CD4-positive, alpha-beta T cell treated with Interleukin-6 for 4 hours (primary cell): ENCODE data around the gene TBX15.
"Not testable (repeated sequence)": the region's sequence is repeated elsewhere in the genome, so short reads cannot be mapped to it uniquely, and the experiment has no call there.

Experiments
- DNase-seq: peaks from one replicate; pipeline ENCODE4 v3.0.0-alpha.2; 2020; ENCODE audit warnings: mixed read lengths

Gene TBX15

GRCh38 chr1:118958140-118958539 lies 30.0 kb downstream of the TBX15 start:
- no peak for DNase-seq

- DNase-seq: not testable (repeated sequence)
Observed at GRCh38 chr1:118957579-118957978, 30.6 kb downstream of the TBX15 start.

- DNase-seq: no peak
Observed at GRCh38 chr1:118954301-118954905, 33.7 kb downstream of the TBX15 start.

GRCh38 chr1:118951270-118951936 lies 36.7 kb downstream of the TBX15 start:
- DNase-seq: no peak

- DNase-seq: no peak
Observed at GRCh38 chr1:118949315-118949714, 38.8 kb downstream of the TBX15 start.

- no peak for DNase-seq
Observed at GRCh38 chr1:118948846-118949245, 39.3 kb downstream of the TBX15 start.

GRCh38 chr1:118948351-118948750 lies 39.8 kb downstream of the TBX15 start:
- DNase-seq: no peak

- DNase-seq: no peak
Observed at GRCh38 chr1:118947790-118948189, 40.4 kb downstream of the TBX15 start.

- no peak for DNase-seq
Observed at GRCh38 chr1:118947003-118947765, 41.0 kb downstream of the TBX15 start.

GRCh38 chr1:118945489-118945888 lies 42.7 kb downstream of the TBX15 start:
- DNase-seq: no peak

- no peak for DNase-seq
Observed at GRCh38 chr1:118944546-118944945, 43.6 kb downstream of the TBX15 start.

- no peak for DNase-seq
Observed at GRCh38 chr1:118944133-118944532, 44.0 kb downstream of the TBX15 start.

- no peak for DNase-seq
Observed at GRCh38 chr1:118940957-118941356, 47.2 kb downstream of the TBX15 start.

- no peak for DNase-seq
Observed at GRCh38 chr1:118937413-118938072, 50.6 kb downstream of the TBX15 start.

- no peak for DNase-seq
Observed at GRCh38 chr1:118934706-118935105, 53.4 kb downstream of the TBX15 start.

GRCh38 chr1:118933051-118933781 lies 54.9 kb downstream of the TBX15 start:
- no peak for DNase-seq

- no peak for DNase-seq
Observed at GRCh38 chr1:118931876-118932275, 56.3 kb downstream of the TBX15 start.

- DNase-seq: no peak
Observed at GRCh38 chr1:118928739-118929554, 59.2 kb downstream of the TBX15 start.

- no peak for DNase-seq
Observed at GRCh38 chr1:118927427-118928187, 60.5 kb downstream of the TBX15 start.

- no peak for DNase-seq
Observed at GRCh38 chr1:118926261-118926660, 61.9 kb downstream of the TBX15 start.

GRCh38 chr1:118925651-118926050 lies 62.5 kb downstream of the TBX15 start:
- no peak for DNase-seq
